LNCAP (cell line): Measurements from ENCODE around the gene SAT2.

Experiments used
- CTCF ChIP-seq: fragments of 450-650 bp; IDR thresholded peaks from 2 replicates; pipeline ENCODE4 v1.5.1; 2017; ENCODE audit warnings: mild to moderate bottlenecking

The SAT2 gene

GRCh38 chr17:7631398-7632380 is 4.1 kb upstream of the SAT2 start:
- TF ChIP-seq CTCF: no peak

GRCh38 chr17:7629939-7630571 is 2.4 kb upstream of the SAT2 start, which contains the start of gene SHBG:
SHBG (plus strand) TSS chr17:7630135; CDS start chr17:7630173, 38 bp downstream.
- no peak for TF ChIP-seq CTCF

- no peak for TF ChIP-seq CTCF
Observed at GRCh38 chr17:7626956-7627249, 718 bp downstream of the SAT2 start.

- no peak for TF ChIP-seq CTCF
Observed at GRCh38 chr17:7626307-7626706, 1.3 kb downstream of the SAT2 start.

GRCh38 chr17:7623661-7624060 is 4.0 kb downstream of the SAT2 start:
- no peak for TF ChIP-seq CTCF

GRCh38 chr17:7620835-7621234 is 6.8 kb downstream of the SAT2 start:
- TF ChIP-seq CTCF: no peak

GRCh38 chr17:7618608-7619007 is 9.0 kb downstream of the SAT2 start:
- no peak for TF ChIP-seq CTCF
